Measurements from ENCODE around the gene LMO4.

- TF ChIP-seq CREB1 (IDR thresholded peaks at IDR 0.05; ENCODE audit: low read depth), result no peak
- TF ChIP-seq CTCF (IDR thresholded peaks at IDR 0.05 in 2 of 3, conservative IDR thresholded peaks at IDR 0.05 in 1 of 3; ENCODE audit: control insufficient read depth in 2 of 3, extremely low read depth in 1 of 3, insufficient read depth in 1 of 3, low read depth in 3 of 3, low read length in 3 of 3), result no peak
- no peak for TF ChIP-seq GATAD2B (conservative IDR thresholded peaks at IDR 0.05; ENCODE audit: low read depth)
Observed at GRCh38 chr1:87330885-87331364, 2.2 kb downstream of the LMO4 start.
